PC-3 (cell line): ENCODE data around the gene HIPK3. TPM values are rescaled to one million over a fixed set of nuclear protein-coding genes. Genes with fewer than 3 reads are reported as not detected.

Source experiments
- ATAC-seq: fragments of 200-7000 bp; cut with Tn5 transposase; 2 replicates; pipeline ENCODE4 v1.9.1; 2020; ENCODE audit warnings: mild to moderate bottlenecking, moderate library complexity
- BruUV-seq: library from RNA; stranded (reverse); fragments of 400-500 nt; replicated peaks from 2 replicates; lab custom pipeline; 2021; lab: Mats Ljungman, UMichigan
- CTCF ChIA-PET: fragments of 300-600 bp; sonication (Branson Sonifier 250); formaldehyde crosslinking; loops from one replicate; lab custom pipeline; 2022; ENCODE audit warnings: antibody characterized with exemption; lab: Charles Lee
- POLR2A ChIA-PET: fragments of 300-600 bp; sonication (Branson Sonifier 250); formaldehyde crosslinking; loops from one replicate; lab custom pipeline; 2022; ENCODE audit warnings: antibody characterized with exemption; ENCODE audit not compliant: unreplicated experiment; lab: Charles Lee
- DNase-seq: peaks from one replicate; pipeline ENCODE4 v3.0.0-alpha.2; 2015
- H2AFZ ChIP-seq: fragments of 300-600 bp; sonication (generic); 2 replicates; pipeline ENCODE4 v1.6.0; 2016; ENCODE audit warnings: antibody characterized with exemption, low read length
- H3F3A ChIP-seq: fragments of 300-600 bp; sonication (generic); one replicate; pipeline ENCODE4 v1.6.0; 2017; ENCODE audit warnings: antibody characterized with exemption, low read length, control low read depth, mild to moderate bottlenecking; ENCODE audit not compliant: unreplicated experiment
- H3K27ac ChIP-seq: fragments of 300-600 bp; sonication (generic); 2 replicates; pipeline ENCODE4 v1.5.1; 2016; ENCODE audit warnings: mild to moderate bottlenecking, low read length
- H3K27me3 ChIP-seq: fragments of 300-600 bp; sonication (generic); 2 replicates; pipeline ENCODE4 v1.6.1; 2016; ENCODE audit warnings: low read length, mixed read lengths
- H3K36me3 ChIP-seq: fragments of 300-600 bp; sonication (generic); 2 replicates; pipeline ENCODE4 v1.6.1; 2016; ENCODE audit warnings: low read depth, mixed run types, low read length, mixed read lengths
- H3K4me1 ChIP-seq: fragments of 300-600 bp; sonication (generic); 2 replicates; pipeline ENCODE4 v1.5.1; 2016; ENCODE audit warnings: low read length; ENCODE audit not compliant: insufficient read depth
- H3K4me2 ChIP-seq: fragments of 300-600 bp; sonication (generic); 2 replicates; pipeline ENCODE4 v1.6.0; 2016; ENCODE audit warnings: low read length
- H3K4me3 ChIP-seq: fragments of 300-600 bp; sonication (generic); 2 replicates; pipeline ENCODE4 v1.5.1; 2016; ENCODE audit warnings: mild to moderate bottlenecking, low read length, mixed read lengths
- H3K79me2 ChIP-seq: fragments of 300-600 bp; sonication (generic); 2 replicates; pipeline ENCODE4 v1.6.1; 2017; ENCODE audit warnings: low read length, mixed read lengths
- H3K9ac ChIP-seq: fragments of 300-600 bp; sonication (generic); 2 replicates; pipeline ENCODE4 v1.6.0; 2016; ENCODE audit warnings: mild to moderate bottlenecking, low read length
- H3K9me2 ChIP-seq: fragments of 300-600 bp; sonication (generic); replicated peaks from 2 replicates; pipeline ENCODE4 v1.6.1; 2016; ENCODE audit warnings: mixed run types, low read length, mixed read lengths
- H3K9me3 ChIP-seq: fragments of 300-600 bp; sonication (generic); 2 replicates; pipeline ENCODE4 v1.6.1; 2016; ENCODE audit warnings: low read length, mixed read lengths
- H4K20me1 ChIP-seq: fragments of 300-600 bp; sonication (generic); 2 replicates; pipeline ENCODE4 v1.6.1; 2016; ENCODE audit warnings: low read length, mixed read lengths
- EZH2 ChIP-seq: fragments of 300-600 bp; sonication (generic); IDR thresholded peaks from one replicate; pipeline ENCODE4 v1.6.1; 2017; ENCODE audit warnings: antibody characterized with exemption, mild to moderate bottlenecking, low read length; ENCODE audit not compliant: unreplicated experiment
- EZH2phosphoT487 ChIP-seq: fragments of 300-600 bp; sonication (generic); IDR thresholded peaks from 2 replicates; pipeline ENCODE4 v1.6.1; 2018; ENCODE audit warnings: mild to moderate bottlenecking, antibody characterized with exemption, low read length, borderline replicate concordance
- intact Hi-C: fragments of 100-400 bp; cut with micrococcal nuclease; formaldehyde crosslinking; loops from 2 replicates; pipeline ENCODE4 v1.9.0; 2023
- total RNA-seq: library from RNA; depleted of rRNA; stranded (reverse); fragments of >200 nt; gene quantifications from 2 replicates; pipeline ENCODE4 v1.2.3, GENCODE V29; 2014
- TF ChIP-seq, protein P1 (sequence below): fragments of 300-600 bp; sonication (generic); conservative IDR thresholded peaks from 2 replicates; pipeline ENCODE4 v1.5.1; 2017; ENCODE audit warnings: antibody characterized with exemption, low read depth, mild to moderate bottlenecking, low read length

The HIPK3 gene
- total RNA-seq, 1 experiment from 2014 or later, result 19.4 TPM

DNA sequence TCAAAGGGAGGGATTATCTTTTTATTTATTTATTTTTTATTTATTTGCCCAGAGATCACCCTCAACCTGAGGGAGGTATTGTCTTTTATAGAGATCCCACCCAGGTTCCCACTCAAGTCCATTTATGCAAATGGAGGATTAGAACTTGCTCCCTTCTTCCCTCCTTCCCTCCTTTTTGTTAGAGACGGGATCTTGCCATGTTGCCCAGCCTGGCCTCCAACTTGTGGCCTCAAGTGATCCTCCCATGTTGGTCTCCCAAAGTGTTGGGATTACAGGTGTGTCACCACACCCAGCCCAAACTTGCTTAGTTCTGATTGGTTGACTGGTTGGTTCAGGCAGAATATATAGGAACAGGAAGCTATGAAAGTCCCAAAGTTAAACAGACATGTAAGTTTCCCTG is 51.9 kb downstream of the HIPK3 start:
- H3F3A ChIP-seq, result no peaks in the 10 kb centered on the region
- no peak overlapping the region for H2AFZ ChIP-seq
- H3K9ac ChIP-seq, result no peak overlapping the region
- no peaks in the 10 kb centered on the region for H3K4me1 ChIP-seq
- CTCF ChIA-PET, result no interaction called here
- H3K9me3 ChIP-seq, result no peaks in the 10 kb centered on the region
- H4K20me1 ChIP-seq, result 0 out of 2 replicates have a peak, but pooled peaks cover 4% of the 10 kb centered on the region
- no peaks in the 10 kb centered on the region for H3K27me3 ChIP-seq
- DNase-seq (no peak), ATAC-seq (no peak)
- BruUV-seq, result no TSS peak
- intact Hi-C loops, result no loop called here
- H3K4me3 ChIP-seq, result no peak overlapping the region
- POLR2A ChIA-PET, result no interaction called here
- TF ChIP-seq EZH2 (no peak), EZH2phosphoT487 (no peak)
- TF ChIP-seq, protein P1, sequence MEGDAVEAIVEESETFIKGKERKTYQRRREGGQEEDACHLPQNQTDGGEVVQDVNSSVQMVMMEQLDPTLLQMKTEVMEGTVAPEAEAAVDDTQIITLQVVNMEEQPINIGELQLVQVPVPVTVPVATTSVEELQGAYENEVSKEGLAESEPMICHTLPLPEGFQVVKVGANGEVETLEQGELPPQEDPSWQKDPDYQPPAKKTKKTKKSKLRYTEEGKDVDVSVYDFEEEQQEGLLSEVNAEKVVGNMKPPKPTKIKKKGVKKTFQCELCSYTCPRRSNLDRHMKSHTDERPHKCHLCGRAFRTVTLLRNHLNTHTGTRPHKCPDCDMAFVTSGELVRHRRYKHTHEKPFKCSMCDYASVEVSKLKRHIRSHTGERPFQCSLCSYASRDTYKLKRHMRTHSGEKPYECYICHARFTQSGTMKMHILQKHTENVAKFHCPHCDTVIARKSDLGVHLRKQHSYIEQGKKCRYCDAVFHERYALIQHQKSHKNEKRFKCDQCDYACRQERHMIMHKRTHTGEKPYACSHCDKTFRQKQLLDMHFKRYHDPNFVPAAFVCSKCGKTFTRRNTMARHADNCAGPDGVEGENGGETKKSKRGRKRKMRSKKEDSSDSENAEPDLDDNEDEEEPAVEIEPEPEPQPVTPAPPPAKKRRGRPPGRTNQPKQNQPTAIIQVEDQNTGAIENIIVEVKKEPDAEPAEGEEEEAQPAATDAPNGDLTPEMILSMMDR, result no peak
- no peaks in the 10 kb centered on the region for H3K9me2 ChIP-seq
- no peak overlapping the region for H3K4me2 ChIP-seq
- peaks cover 34% of the 10 kb centered on the region for H3K79me2 ChIP-seq
- no peaks in the 10 kb centered on the region for H3K36me3 ChIP-seq
- no peak overlapping the region for H3K27ac ChIP-seq

DNA sequence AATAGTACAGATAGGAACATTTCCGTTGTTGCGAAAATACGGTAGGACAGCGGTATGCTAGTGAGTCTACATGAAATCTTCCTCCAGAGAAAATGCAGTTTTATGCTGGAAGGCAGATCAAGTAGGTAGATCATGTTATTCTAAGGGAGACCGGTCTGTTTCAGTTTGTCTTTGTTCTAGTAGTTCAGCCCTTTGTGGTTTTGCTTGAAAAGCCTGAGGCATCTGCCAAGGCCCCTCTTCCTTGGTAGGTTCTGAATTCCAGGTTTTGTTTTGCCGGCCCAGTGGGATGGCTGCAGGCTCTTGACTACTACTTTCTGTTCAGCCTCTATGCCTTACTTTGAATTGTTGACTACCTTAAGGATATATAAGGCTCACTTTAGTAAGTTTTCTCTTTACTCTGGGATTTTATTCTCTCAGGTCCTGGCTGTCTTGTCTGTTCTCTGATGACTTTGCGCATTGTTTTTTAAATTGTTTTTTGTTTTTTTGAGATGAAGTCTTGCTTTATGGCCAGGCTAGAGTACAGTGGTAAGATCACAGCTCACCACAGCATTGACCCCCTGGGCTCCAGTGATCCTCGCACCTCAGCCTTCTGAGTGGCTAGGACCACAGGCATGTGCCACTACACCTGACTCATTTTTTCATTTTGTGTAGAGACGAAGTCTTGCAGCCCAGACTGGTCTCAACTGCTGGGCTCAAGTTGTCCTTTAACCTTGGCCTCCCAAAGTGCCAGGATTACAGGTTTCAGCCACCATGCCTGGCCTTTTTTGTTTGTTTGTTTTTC is 53.7 kb downstream of the HIPK3 start:
- Histone ChIP-seq H3K4me1 (no peaks in the 10 kb centered on the region), H3K27me3 (no peaks in the 10 kb centered on the region), H3K9ac (no peak overlapping the region), H3K9me3 (no peaks in the 10 kb centered on the region), H3F3A (no peaks in the 10 kb centered on the region), H3K9me2 (no peaks in the 10 kb centered on the region), H3K36me3 (no peaks in the 10 kb centered on the region), H3K27ac (no peak overlapping the region), H4K20me1 (0 out of 2 replicates have a peak, but pooled peaks cover 4% of the 10 kb centered on the region), H3K4me2 (no peak overlapping the region), H3K79me2 (peaks cover 28% of the 10 kb centered on the region), H2AFZ (no peak overlapping the region), H3K4me3 (no peak overlapping the region)
- TF ChIP-seq EZH2 (no peak), EZH2phosphoT487 (no peak)
- TF ChIP-seq, protein P1, result no peak
- ATAC-seq, result no peak
- ChIA-PET POLR2A (no interaction called here), CTCF (no interaction called here)
- BruUV-seq, result no TSS peak
- intact Hi-C loops, result no loop called here
- no peak for DNase-seq

DNA sequence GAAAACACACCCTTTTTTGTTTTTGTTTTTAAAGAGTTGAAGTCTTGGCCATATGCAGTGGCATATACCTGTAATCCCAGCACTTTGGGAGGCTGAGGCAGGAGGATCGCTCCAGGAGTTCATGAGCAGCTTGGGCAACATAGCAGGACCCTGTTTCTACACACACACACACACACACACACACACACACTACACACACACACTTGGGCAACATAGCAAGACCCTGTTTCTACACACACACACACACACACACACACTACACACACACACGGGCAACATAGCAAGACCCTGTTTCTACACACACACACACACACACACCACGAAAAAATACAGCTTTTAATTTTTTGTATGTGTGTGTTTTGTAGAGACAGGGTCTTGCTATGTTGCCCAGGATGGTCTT is 54.5 kb downstream of the HIPK3 start:
- H4K20me1 ChIP-seq, result 0 out of 2 replicates have a peak, but pooled peaks cover 4% of the 10 kb centered on the region
- TF ChIP-seq EZH2, result no peak
- no peak for TF ChIP-seq EZH2phosphoT487
- TF ChIP-seq, protein P1, result no peak
- H3K4me2 ChIP-seq, result no peak overlapping the region
- no peak for ATAC-seq
- H3K27ac ChIP-seq, result no peak overlapping the region
- H3K4me1 ChIP-seq, result no peaks in the 10 kb centered on the region
- H3F3A ChIP-seq, result no peaks in the 10 kb centered on the region
- no peak overlapping the region for H3K9ac ChIP-seq
- H3K4me3 ChIP-seq, result no peak overlapping the region
- no TSS peak for BruUV-seq
- no peak for DNase-seq
- POLR2A ChIA-PET, result no interaction called here
- intact Hi-C loops, result no loop called here
- no peaks in the 10 kb centered on the region for H3K9me3 ChIP-seq
- no peaks in the 10 kb centered on the region for H3K9me2 ChIP-seq
- no peaks in the 10 kb centered on the region for H3K36me3 ChIP-seq
- peaks cover 28% of the 10 kb centered on the region for H3K79me2 ChIP-seq
- CTCF ChIA-PET, result no interaction called here
- H2AFZ ChIP-seq, result no peak overlapping the region
- H3K27me3 ChIP-seq, result no peaks in the 10 kb centered on the region
